ENCODE results near the gene VAMP8. TPM values are rescaled to one million over a fixed set of nuclear protein-coding genes. Genes with fewer than 3 reads are reported as not detected.

VAMP8 gene
- total and polyA plus RNA-seq, 8 donors = 51.8 to 250 (median 64.2) TPM

DNA sequence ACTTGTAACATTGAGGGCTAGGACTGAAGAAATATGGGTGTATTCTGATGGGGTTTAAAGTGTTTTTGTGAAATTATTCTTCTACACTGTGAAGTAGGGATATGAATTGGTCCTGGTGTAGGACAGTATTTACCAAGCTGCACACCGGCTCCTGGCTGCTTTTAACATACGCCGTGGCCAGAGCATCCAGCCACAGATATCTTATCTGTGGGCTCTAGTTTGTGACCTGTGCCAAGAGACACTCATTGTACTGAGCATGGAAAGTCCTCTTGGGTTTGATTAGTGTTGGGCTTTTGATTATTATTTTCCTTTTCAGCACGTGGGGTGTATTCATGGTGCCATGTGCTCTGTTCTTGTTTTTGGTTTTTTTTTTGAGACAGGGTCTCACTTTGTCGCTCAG, 46.6 kb downstream of the VAMP8 start:
- peaks cover 0 to 2% of the 10 kb centered on the region in 2 donors for H3K4me1 ChIP-seq
- no peak for TF ChIP-seq CTCF (IDR thresholded peaks at IDR 0.05)

GRCh38 chr2:85628658-85629057, 51.3 kb downstream of the VAMP8 start:
- intact Hi-C loops (cut with DNase I) = no loop called here
- Histone ChIP-seq H3K27ac (no peak overlapping the region), H3K4me1 (no peaks in the 10 kb centered on the region), H3K4me3 (no peak overlapping the region), H3K36me3 (peaks cover 0 to 100% of the 10 kb centered on the region in 2 donors), H3K27me3 (no peaks in the 10 kb centered on the region), H3K9me3 (no peaks in the 10 kb centered on the region)
- ATAC-seq (no peak), DNase-seq (no peak)
- TF ChIP-seq CTCF (IDR thresholded peaks at IDR 0.05) = no peak

More for the DNA sequence above, 46.6 kb downstream of the VAMP8 start:
- H3K27ac ChIP-seq = no peak overlapping the region
- intact Hi-C loops (cut with DNase I) = no loop called here
- H3K9me3 ChIP-seq = no peaks in the 10 kb centered on the region
- DNase-seq (no peak), ATAC-seq (no peak)
- no peaks in the 10 kb centered on the region for H3K27me3 ChIP-seq
- H3K4me3 ChIP-seq = no peak overlapping the region
- peaks cover 0 to 100% of the 10 kb centered on the region in 2 donors for H3K36me3 ChIP-seq

DNA sequence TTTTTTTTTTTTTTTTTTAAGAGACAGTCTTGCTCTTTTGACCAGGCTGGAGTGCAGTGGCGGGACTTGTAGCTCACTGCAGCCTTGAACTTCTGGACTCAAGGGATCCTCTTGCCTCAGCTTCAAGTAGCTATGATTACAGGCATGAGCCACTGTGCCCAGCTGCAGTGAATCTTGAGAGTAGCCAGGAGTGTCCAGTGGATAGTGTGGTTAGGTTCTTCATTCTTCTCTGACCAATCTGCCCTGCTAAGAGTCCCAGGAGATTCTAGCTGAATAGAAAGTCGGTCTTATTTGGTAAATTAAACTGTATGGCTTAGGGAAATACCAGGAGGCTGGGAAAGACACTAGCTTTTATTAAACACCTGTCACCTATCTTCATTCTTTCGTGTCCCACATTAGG, 53.9 kb downstream of the VAMP8 start:
- no peaks in the 10 kb centered on the region for H3K4me1 ChIP-seq
- ATAC-seq = no peak
- intact Hi-C loops (cut with DNase I) = no loop called here
- no peak overlapping the region for H3K27ac ChIP-seq
- TF ChIP-seq CTCF (IDR thresholded peaks at IDR 0.05) = no peak
- no peaks in the 10 kb centered on the region for H3K9me3 ChIP-seq
- no peaks in the 10 kb centered on the region for H3K27me3 ChIP-seq
- H3K36me3 ChIP-seq = peaks cover 0 to 98% of the 10 kb centered on the region in 2 donors
- H3K4me3 ChIP-seq = no peak overlapping the region
- no peak for DNase-seq

Other genes with a start within 250 kb of the VAMP8 start
- 100 to 1,000 TPM; 122 to 133 TPM for gene TGOLN2, start 249.6 kb upstream of the VAMP8 start, total RNA-seq
- 100 to 1,000 TPM in 2 of 6 donors, 10 to 100 TPM in 4; 90.3 to 104 (median 97.6) TPM for gene TGOLN2, start 249.6 kb upstream of the VAMP8 start, polyA plus RNA-seq (ENCODE audit: insufficient read length in 6 of 6)
- 10 to 100 TPM; 67.6 to 68.1 TPM for gene RETSAT, start 223.1 kb upstream of the VAMP8 start, total RNA-seq
- 10 to 100 TPM; 24.5 to 30.4 (median 28.5) TPM for gene RETSAT, start 223.1 kb upstream of the VAMP8 start, polyA plus RNA-seq (ENCODE audit: insufficient read length in 6 of 6)
- gene ELMOD3, start 222.8 kb upstream of the VAMP8 start, total RNA-seq = 10 to 100 TPM; 20.8 to 21.7 TPM
- 10 to 100 TPM; 29.6 to 40.5 (median 32.7) TPM for gene ELMOD3, start 222.8 kb upstream of the VAMP8 start, polyA plus RNA-seq (ENCODE audit: insufficient read length in 6 of 6)
- 100 to 1,000 TPM; 340 to 418 TPM for gene CAPG, start 167.2 kb upstream of the VAMP8 start, total RNA-seq
- 10 to 100 TPM; 45.8 to 60.1 (median 51.8) TPM for gene CAPG, start 167.2 kb upstream of the VAMP8 start, polyA plus RNA-seq (ENCODE audit: insufficient read length in 6 of 6)
- under 1 TPM; 0.60 to 0.90 TPM for gene SH2D6, start 158.9 kb upstream of the VAMP8 start, total RNA-seq
- 1 to 10 TPM in 2 of 6 donors, under 1 TPM in 4; 0.42 to 1.3 (median 0.80) TPM for gene SH2D6, start 158.9 kb upstream of the VAMP8 start, polyA plus RNA-seq (ENCODE audit: insufficient read length in 6 of 6)
- 100 to 1,000 TPM; 135 to 194 TPM for gene MAT2A, start 38.4 kb upstream of the VAMP8 start, total RNA-seq
- gene MAT2A, start 38.4 kb upstream of the VAMP8 start, polyA plus RNA-seq (ENCODE audit: insufficient read length in 6 of 6) = 100 to 1,000 TPM; 287 to 341 (median 313) TPM
- gene GGCX, start 16.1 kb upstream of the VAMP8 start, total RNA-seq = 100 to 1,000 TPM in 1 of 2 donors, 10 to 100 TPM in 1; 71.8 to 126 TPM
- 10 to 100 TPM; 31.9 to 37.9 (median 37.0) TPM for gene GGCX, start 16.1 kb upstream of the VAMP8 start, polyA plus RNA-seq (ENCODE audit: insufficient read length in 6 of 6)
- gene VAMP5, start 6.8 kb downstream of the VAMP8 start, total RNA-seq = 10 to 100 TPM; 58.2 to 87.7 TPM
- gene VAMP5, start 6.8 kb downstream of the VAMP8 start, polyA plus RNA-seq (ENCODE audit: insufficient read length in 6 of 6) = 10 to 100 TPM; 49.6 to 65.9 (median 55.7) TPM
- gene RNF181, start 18.2 kb downstream of the VAMP8 start, total RNA-seq = 100 to 1,000 TPM; 101 to 107 TPM
- 100 to 1,000 TPM in 3 of 6 donors, 10 to 100 TPM in 3; 94.9 to 109 (median 101) TPM for gene RNF181, start 18.2 kb downstream of the VAMP8 start, polyA plus RNA-seq (ENCODE audit: insufficient read length in 6 of 6)
- 10 to 100 TPM; 28.2 to 39.6 TPM for gene TMEM150A, start 25.1 kb downstream of the VAMP8 start, total RNA-seq
- 10 to 100 TPM; 11.5 to 16.7 (median 13.2) TPM for gene TMEM150A, start 25.1 kb downstream of the VAMP8 start, polyA plus RNA-seq (ENCODE audit: insufficient read length in 6 of 6)
- gene C2orf68, start 34.5 kb downstream of the VAMP8 start, total RNA-seq = 10 to 100 TPM; 37.0 to 42.5 TPM
- 10 to 100 TPM; 69.9 to 79.0 (median 74.5) TPM for gene C2orf68, start 34.5 kb downstream of the VAMP8 start, polyA plus RNA-seq (ENCODE audit: insufficient read length in 6 of 6)
- 10 to 100 TPM; 44.5 to 45.5 TPM for gene USP39, start 38.6 kb downstream of the VAMP8 start, total RNA-seq
- gene USP39, start 38.6 kb downstream of the VAMP8 start, polyA plus RNA-seq (ENCODE audit: insufficient read length in 6 of 6) = 10 to 100 TPM; 55.1 to 70.8 (median 68.5) TPM
- over 10,000 TPM; 11,570 to 18,328 TPM for gene SFTPB, start 90.6 kb downstream of the VAMP8 start, total RNA-seq
- gene SFTPB, start 90.6 kb downstream of the VAMP8 start, polyA plus RNA-seq (ENCODE audit: insufficient read length in 6 of 6) = 100 to 1,000 TPM; 183 to 652 (median 403) TPM
- gene GNLY, start 116.8 kb downstream of the VAMP8 start, total RNA-seq = 10 to 100 TPM in 1 of 2 donors, 1 to 10 TPM in 1; 9.2 to 10.5 TPM
- 1 to 10 TPM in 5 of 6 donors, under 1 TPM in 1; 0.90 to 7.4 (median 2.0) TPM for gene GNLY, start 116.8 kb downstream of the VAMP8 start, polyA plus RNA-seq (ENCODE audit: insufficient read length in 6 of 6)
- gene ATOH8, start 176.4 kb downstream of the VAMP8 start, total RNA-seq = 10 to 100 TPM; 24.7 to 27.1 TPM
- 10 to 100 TPM; 30.5 to 36.5 (median 34.9) TPM for gene ATOH8, start 176.4 kb downstream of the VAMP8 start, polyA plus RNA-seq (ENCODE audit: insufficient read length in 6 of 6)

All from left lung (tissue), 10 donors.